NCI-H1417 (cell line): Measurements from ENCODE around the gene DDI2.
"Not testable (repeated sequence)": the region's sequence is repeated elsewhere in the genome, so short reads cannot be mapped to it uniquely, and the experiment has no call there.

Source experiments
- DNase-seq, 3 experiments: peaks; one replicate each; lab custom pipeline; 2025; lab: John Stamatoyannopoulos, UW

DDI2 gene

DNA sequence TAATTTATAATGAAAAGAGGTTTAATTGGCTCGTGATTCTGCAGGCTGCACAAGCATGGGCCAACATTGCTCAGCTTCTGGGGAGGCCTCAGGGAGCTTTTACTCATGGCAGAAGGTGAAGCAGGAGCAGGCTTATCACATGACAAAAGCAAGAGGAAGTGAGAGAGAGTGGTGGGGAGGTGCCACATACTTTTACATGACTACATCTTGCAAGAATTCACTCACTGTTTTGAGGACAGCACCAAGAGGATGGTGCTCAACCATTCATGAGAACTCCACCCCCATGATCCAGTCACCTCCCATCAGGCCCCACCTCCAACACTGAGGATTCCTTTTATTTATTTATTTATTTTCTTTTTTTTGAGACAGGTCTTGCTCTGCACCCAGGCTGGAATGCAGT lies 61.3 kb downstream of the DDI2 start:
- DNase-seq: no peak

DNA sequence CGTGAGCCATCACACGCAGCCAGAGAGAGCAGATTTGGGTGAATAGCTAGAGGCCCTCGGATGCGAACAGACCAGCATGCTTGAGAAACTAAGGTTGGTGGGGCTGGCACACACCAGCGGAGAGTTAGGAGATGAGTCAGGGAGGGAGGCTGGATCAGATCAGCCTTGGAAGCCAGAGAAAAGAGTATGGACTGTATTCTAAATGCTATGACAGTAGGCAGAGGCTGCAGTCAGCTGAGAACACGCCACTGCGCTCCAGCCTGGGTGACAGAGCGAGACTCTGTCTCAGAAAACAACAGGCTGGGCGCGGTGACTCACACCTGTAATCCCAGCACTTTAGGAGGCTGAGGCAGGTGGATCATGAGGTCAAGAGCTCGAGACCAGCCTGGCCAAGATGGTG lies 62.9 kb downstream of the DDI2 start:
- no peak for DNase-seq

DNA sequence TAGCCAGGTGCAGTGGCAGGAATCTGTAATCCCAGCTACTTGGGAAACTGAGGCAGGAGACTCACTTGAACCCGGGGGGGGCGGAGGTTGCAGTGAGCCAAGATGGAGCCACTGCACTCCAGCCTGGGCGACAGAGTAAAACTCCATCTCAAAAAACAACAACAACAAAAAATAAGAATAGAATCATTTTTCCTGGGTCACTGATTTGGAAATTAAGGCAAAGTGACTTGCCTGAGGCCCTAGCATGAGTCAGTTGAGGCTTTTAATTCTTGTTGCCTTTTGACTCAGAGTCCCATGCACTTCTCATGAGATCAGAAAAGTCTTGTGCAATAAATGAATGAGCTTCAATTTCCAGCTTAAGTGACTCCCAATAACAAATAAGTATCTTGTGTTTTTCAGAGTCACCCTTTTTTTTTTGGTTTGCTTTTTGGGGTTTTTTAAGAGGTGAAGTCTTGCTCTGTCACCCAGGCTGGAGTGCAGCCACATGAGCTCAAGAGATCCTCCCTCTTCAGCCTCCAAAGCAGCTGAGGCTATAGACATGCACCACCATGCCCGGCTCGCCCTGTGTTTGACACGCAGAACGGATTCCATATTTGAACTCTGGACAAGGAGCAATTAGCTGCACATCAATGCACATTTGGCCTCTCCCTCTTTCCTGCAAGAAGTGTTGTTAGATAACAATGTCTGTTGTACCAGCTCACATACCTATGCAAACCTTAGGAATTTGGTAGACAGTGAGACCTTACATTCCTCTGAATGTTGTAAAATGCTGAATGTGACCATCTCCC lies 63.5 kb downstream of the DDI2 start:
- DNase-seq: no peak

GRCh38 chr1:15681349-15682292 lies 64.4 kb downstream of the DDI2 start:
- no peak for DNase-seq

GRCh38 chr1:15682936-15683341 lies 65.7 kb downstream of the DDI2 start:
- DNase-seq: no peak

DNA sequence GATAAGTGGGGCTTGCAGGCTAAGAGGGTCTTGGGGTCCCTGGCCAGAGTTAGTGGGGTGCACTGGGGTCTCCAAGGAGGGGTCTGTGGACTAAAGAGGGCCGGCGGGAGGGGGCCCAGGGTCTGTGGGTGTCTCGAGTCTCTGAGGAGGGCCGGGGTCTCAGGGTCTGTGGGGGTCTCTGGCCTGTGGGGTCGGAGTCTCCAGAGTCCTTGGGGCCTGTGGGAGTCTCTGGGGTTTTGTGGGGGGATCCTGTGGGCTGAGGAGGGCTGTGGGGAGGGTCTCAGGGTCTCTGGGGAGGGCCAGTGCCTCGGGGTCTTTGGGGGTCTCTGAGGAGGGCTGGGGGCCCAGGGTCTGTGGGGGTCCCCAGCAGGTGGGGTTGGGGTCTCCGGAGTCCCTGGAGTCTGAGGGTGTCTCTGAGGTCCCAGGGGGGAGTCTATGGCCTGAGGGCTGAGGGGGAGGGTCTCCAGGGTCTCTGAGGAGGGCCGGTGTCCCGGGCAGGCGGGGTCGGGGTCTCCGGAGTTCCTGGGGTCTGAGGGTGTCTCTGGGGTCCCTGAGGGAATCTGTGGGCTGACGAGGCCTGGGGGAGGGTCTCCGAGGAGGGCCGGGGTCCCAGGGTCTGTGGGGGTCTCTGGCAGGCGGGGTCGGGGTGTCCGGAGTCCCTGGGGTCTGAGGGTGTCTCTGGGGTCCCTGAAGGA lies 66.2 kb downstream of the DDI2 start:
- DNase-seq: no peak

- peak; percentile 19 to 54 (median 44) for DNase-seq
Measured at GRCh38 chr1:15684042-15684461, 66.8 kb downstream of the DDI2 start, which contains the start of gene PLEKHM2. Gene PLEKHM2, plus strand, starts transcription at chr1:15684320. Its CDS starts 239 bp downstream, at chr1:15684559.

- DNase-seq: peak in 2 of 3 experiments; percentile 52 to 64
Measured at GRCh38 chr1:15684468-15685291, 67.4 kb downstream of the DDI2 start.

DNA sequence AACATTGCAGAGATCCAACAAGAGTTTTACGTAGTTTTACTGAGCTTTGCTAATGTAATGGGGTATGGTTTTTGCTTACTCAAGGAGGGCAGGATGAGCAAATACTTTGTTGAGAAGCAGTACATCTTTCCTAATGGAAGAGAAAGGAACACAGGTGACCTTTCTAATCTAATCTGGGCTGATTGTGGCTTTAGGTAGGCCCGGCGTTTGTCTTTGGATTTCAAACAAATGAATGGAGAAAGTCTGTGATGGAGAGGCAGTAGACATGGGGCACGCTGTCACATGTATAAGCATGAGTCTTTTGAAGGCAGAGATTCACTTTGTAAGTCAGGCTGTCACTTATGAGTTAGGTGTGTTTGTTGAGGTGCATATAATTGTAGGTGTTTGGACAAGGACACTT lies 68.6 kb downstream of the DDI2 start:
- no peak for DNase-seq

- no peak for DNase-seq
Measured at GRCh38 chr1:15687446-15687845, 70.2 kb downstream of the DDI2 start.

- no peak for DNase-seq
Measured at GRCh38 chr1:15690317-15690716, 73.1 kb downstream of the DDI2 start.

- no peak for DNase-seq
Measured at GRCh38 chr1:15691434-15692032, 74.3 kb downstream of the DDI2 start.

DNA sequence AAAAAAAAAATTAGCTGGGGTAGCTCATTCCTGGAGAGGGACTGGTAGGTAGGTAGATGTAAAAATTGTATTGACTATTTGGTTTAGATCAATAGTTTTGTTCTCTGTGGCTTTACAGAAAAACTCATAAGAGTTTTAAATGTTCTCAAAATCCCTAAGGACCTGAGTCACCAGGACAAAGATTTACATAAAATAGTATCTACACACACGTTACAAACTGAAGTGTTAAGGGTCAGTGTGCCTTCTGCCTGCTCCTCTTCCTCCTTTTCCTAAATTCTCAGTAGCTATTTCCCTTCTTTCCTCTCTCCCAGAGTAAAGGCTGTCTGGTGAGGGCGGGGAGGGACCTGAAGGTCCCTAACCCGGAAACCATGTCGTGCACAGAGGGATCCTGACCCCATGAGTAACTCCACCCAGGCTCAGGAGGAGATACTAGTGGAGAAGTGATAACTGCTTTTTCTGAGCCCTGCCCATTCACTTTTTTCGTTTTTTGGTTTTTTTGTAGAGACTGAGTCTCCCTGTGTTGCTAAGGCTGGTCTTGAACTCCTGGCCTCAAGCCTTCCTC lies 74.9 kb downstream of the DDI2 start:
- no peak for DNase-seq

- DNase-seq: no peak
Measured at GRCh38 chr1:15693371-15693770, 76.1 kb downstream of the DDI2 start.

DNA sequence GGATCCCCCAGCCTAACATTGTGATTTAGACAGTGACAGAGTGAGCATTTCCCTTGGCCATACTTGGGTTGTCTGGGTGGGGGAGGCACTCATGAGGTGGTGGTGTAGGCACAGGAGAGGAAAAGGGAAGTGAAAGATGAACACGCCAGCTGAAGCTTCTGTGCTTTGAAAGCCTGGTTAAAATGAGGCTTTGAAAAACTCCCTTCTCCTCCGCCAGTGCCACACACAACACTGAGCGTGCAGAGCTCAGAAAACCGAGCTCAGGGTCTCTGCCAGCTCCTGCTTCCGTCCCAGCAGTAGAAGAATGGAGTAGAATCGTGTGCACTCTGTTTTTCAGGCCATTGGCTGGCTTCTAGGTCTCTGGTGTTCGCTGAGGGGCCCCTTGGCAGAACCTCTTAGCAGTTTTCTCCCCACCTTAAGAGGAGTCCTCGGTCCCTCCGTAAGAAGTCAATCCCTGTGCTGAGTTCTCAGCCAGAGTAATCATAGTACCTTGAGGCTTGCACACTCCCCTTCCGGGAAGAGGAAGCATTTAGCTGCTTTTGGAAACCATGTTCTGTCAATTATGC lies 79.8 kb downstream of the DDI2 start:
- DNase-seq: no peak

DNA sequence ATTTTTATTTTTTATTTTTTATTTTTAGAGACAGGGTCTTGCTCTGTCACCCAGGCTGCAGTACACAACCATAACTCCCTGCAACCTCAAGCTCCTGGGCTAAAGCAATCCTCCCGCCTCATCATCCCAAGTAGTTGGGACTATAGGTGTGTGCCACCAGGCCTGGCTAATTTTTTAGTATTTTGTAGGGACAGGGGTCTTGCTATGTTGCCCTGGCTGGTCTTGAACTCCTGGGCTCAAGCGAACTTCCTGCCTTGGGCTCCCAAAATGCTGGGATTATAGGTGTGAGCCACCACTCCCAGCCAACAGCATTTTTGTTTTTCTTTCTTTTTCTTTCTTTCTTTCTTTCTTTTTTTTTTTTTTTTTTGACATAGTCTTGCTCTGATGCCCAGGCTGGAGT lies 80.9 kb downstream of the DDI2 start:
- DNase-seq: no peak

- DNase-seq: not testable (repeated sequence)
Measured at GRCh38 chr1:15699321-15699720, 82.1 kb downstream of the DDI2 start.

DNA sequence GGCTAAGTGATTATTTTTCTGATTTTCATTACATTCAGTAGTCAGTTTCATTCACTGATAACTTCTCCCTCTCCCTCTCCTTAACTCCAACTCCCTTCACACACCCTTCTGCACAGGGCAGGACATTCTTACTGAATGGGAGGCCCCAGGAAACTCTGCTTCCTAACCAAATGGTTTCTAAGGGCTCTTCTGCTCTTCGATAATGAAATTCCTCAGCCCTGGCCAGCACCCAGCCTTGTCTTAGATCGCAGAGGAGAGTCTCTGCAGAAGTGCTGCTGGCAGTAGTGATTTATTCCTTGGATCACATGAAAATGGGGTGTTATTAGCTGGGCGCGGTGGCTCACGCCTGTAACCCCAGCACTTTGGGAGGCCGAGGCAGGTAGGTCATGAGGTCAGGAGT lies 83.2 kb downstream of the DDI2 start:
- no peak for DNase-seq

DNA sequence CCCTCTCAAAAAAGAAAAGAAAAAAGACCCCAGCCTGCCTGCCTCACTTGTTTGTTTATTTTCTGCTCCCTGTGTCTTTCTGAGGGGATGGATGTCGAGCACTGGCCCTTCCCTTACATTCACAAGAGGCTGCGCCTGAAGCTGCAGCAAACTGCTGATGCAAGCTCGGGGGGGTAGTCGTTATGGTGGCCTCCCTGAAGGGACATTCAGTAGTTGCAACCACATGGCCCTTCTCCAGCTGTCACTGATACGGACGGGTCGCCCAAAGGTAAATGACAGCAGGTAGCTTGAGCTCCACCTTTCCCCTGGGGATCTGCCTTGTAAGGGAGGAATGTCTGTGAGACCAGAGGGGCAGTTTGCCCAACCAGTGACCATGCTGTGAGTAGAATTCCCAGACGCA lies 84.5 kb downstream of the DDI2 start:
- DNase-seq: peak in 1 of 3 experiments; percentile 17
